Hematopoietic multipotent progenitor cell treated with erythropoietin and hydrocortisone succinate and interleukin-3 and kit ligand, for 8 days (in vitro differentiated cells): ENCODE results near the gene P2RX7.
"Not testable (repeated sequence)": the region's sequence is repeated elsewhere in the genome, so short reads cannot be mapped to it uniquely, and the experiment has no call there.

ENCODE experiments used
- DNase-seq: peaks from one replicate; pipeline ENCODE4 v3.0.0-alpha.2; 2015

The P2RX7 gene

GRCh38 chr12:121139286-121139685 lies 6.6 kb downstream of the P2RX7 start:
- no peak for DNase-seq

- no peak for DNase-seq
These were observed 9.7 kb downstream of the P2RX7 start for GRCh38 chr12:121142171-121142950.

GRCh38 chr12:121144416-121144914 lies 11.8 kb downstream of the P2RX7 start:
- DNase-seq, result no peak

GRCh38 chr12:121145221-121145620 lies 12.5 kb downstream of the P2RX7 start:
- DNase-seq, result no peak

- DNase-seq, result not testable (repeated sequence)
These were observed 16.6 kb downstream of the P2RX7 start for GRCh38 chr12:121149289-121149688.

- no peak for DNase-seq
These were observed 22.2 kb downstream of the P2RX7 start for GRCh38 chr12:121154793-121155375.

GRCh38 chr12:121156365-121156764 lies 23.7 kb downstream of the P2RX7 start:
- DNase-seq, result no peak

- no peak for DNase-seq
These were observed 25.4 kb downstream of the P2RX7 start for GRCh38 chr12:121158085-121158484.

- peak; percentile 91 for DNase-seq
These were observed 26.2 kb downstream of the P2RX7 start for GRCh38 chr12:121158728-121159351.

- no peak for DNase-seq
These were observed 27.0 kb downstream of the P2RX7 start for GRCh38 chr12:121159467-121160307.

GRCh38 chr12:121162384-121162783 lies 29.7 kb downstream of the P2RX7 start:
- DNase-seq, result no peak

- no peak for DNase-seq
These were observed 30.3 kb downstream of the P2RX7 start for GRCh38 chr12:121162985-121163384.

- not testable (repeated sequence) for DNase-seq
These were observed 32.2 kb downstream of the P2RX7 start for GRCh38 chr12:121164839-121165238.

- DNase-seq, result no peak
These were observed 32.6 kb downstream of the P2RX7 start for GRCh38 chr12:121165316-121165715.

GRCh38 chr12:121166356-121166755 lies 33.7 kb downstream of the P2RX7 start:
- no peak for DNase-seq

- DNase-seq, result no peak
These were observed 34.6 kb downstream of the P2RX7 start for GRCh38 chr12:121167232-121167820.

GRCh38 chr12:121167951-121168350 lies 35.3 kb downstream of the P2RX7 start:
- no peak for DNase-seq

- no peak for DNase-seq
These were observed 37.5 kb downstream of the P2RX7 start for GRCh38 chr12:121170151-121170550.

GRCh38 chr12:121170611-121171260 lies 38.1 kb downstream of the P2RX7 start:
- no peak for DNase-seq

- DNase-seq, result no peak
These were observed 39.5 kb downstream of the P2RX7 start for GRCh38 chr12:121172145-121172544.

- DNase-seq, result peak; percentile 20
These were observed 42.9 kb downstream of the P2RX7 start for GRCh38 chr12:121175383-121176119.
